SK-N-MC (cell line): Measurements from ENCODE around the gene A3GALT2.

ENCODE experiments used
- DNase-seq: peaks from one replicate; pipeline ENCODE4 v3.0.0-alpha.2; 2011; ENCODE audit warnings: low read depth, low spot score
- H3K27ac ChIP-seq: fragments of 200-600 bp; sonication (generic); 2 replicates; pipeline ENCODE4 v1.5.1; 2016; ENCODE audit warnings: mixed run types
- H3K36me3 ChIP-seq: fragments of 200-600 bp; sonication (generic); 2 replicates; pipeline ENCODE4 v1.6.1; 2017; ENCODE audit warnings: antibody characterized with exemption, low read length, mixed read lengths; ENCODE audit not compliant: insufficient read depth
- H3K4me3 ChIP-seq: fragments of 200-600 bp; sonication (generic); 2 replicates; pipeline ENCODE4 v1.5.1; 2016
- H3K9ac ChIP-seq: fragments of 200-600 bp; sonication (generic); 2 replicates; pipeline ENCODE4 v1.8.0; 2017; ENCODE audit warnings: mixed run types, mixed read lengths; ENCODE audit not compliant: insufficient read length
- H3K9me3 ChIP-seq: fragments of 200-600 bp; sonication (generic); 2 replicates; pipeline ENCODE4 v1.6.1; 2017; ENCODE audit warnings: low read depth, mild to moderate bottlenecking, antibody characterized with exemption, low read length, moderate library complexity, mixed read lengths
- EZH2 ChIP-seq: fragments of 200-600 bp; sonication (generic); IDR thresholded peaks from one replicate; pipeline ENCODE4 v1.6.1; 2017; ENCODE audit warnings: antibody characterized with exemption
- FOXP2 ChIP-seq: optimal IDR thresholded peaks from 2 replicates; pipeline ENCODE3; 2011; ENCODE audit warnings: mild to moderate bottlenecking, moderate library complexity; ENCODE audit not compliant: insufficient read depth; ENCODE audit errors: extremely low read length, control extremely low read depth
- POLR2AphosphoS5 ChIP-seq: IDR thresholded peaks from 2 replicates; pipeline ENCODE4 v1.6.1; 2012; ENCODE audit warnings: mild to moderate bottlenecking, low read depth, low read length, borderline replicate concordance

The A3GALT2 gene

GRCh38 chr1:33320619-33321165, at the start of gene A3GALT2:
Gene A3GALT2, minus strand, starts transcription at chr1:33321098. Its CDS starts 0 bp downstream, at chr1:33321098.
- H3K36me3 ChIP-seq = peaks cover 27% of the 10 kb centered on the region
- no peak for TF ChIP-seq EZH2
- no peak for TF ChIP-seq FOXP2
- TF ChIP-seq POLR2AphosphoS5 = no peak
- no peak within 1 kb of the TSS for H3K27ac ChIP-seq
- DNase-seq = no peak
- H3K9me3 ChIP-seq = no peaks in the 10 kb centered on the region
- no peak within 1 kb of the TSS for H3K4me3 ChIP-seq
- no peak within 1 kb of the TSS for H3K9ac ChIP-seq

- Histone ChIP-seq H3K36me3 (no peaks in the 10 kb centered on the region), H3K4me3 (no peak overlapping the region), H3K9me3 (no peaks in the 10 kb centered on the region), H3K9ac (no peak overlapping the region), H3K27ac (no peak overlapping the region)
- TF ChIP-seq FOXP2 = no peak
- no peak for TF ChIP-seq POLR2AphosphoS5
- TF ChIP-seq EZH2 = no peak
- DNase-seq = no peak
Measured at GRCh38 chr1:33370301-33370700, 49.4 kb upstream of the A3GALT2 start.

GRCh38 chr1:33369764-33370163, 48.9 kb upstream of the A3GALT2 start:
- no peak overlapping the region for H3K9ac ChIP-seq
- TF ChIP-seq FOXP2 = no peak
- TF ChIP-seq EZH2 = no peak
- TF ChIP-seq POLR2AphosphoS5 = no peak
- H3K9me3 ChIP-seq = no peaks in the 10 kb centered on the region
- H3K27ac ChIP-seq = no peak overlapping the region
- no peaks in the 10 kb centered on the region for H3K36me3 ChIP-seq
- no peak for DNase-seq
- no peak overlapping the region for H3K4me3 ChIP-seq

GRCh38 chr1:33369081-33369480, 48.2 kb upstream of the A3GALT2 start:
- no peak overlapping the region for H3K9ac ChIP-seq
- no peak for TF ChIP-seq POLR2AphosphoS5
- no peak for TF ChIP-seq FOXP2
- TF ChIP-seq EZH2 = no peak
- H3K36me3 ChIP-seq = no peaks in the 10 kb centered on the region
- H3K4me3 ChIP-seq = no peak overlapping the region
- no peaks in the 10 kb centered on the region for H3K9me3 ChIP-seq
- no peak overlapping the region for H3K27ac ChIP-seq
- DNase-seq = no peak

GRCh38 chr1:33368431-33368830, 47.5 kb upstream of the A3GALT2 start:
- H3K4me3 ChIP-seq = no peak overlapping the region
- no peaks in the 10 kb centered on the region for H3K9me3 ChIP-seq
- no peak overlapping the region for H3K9ac ChIP-seq
- no peak overlapping the region for H3K27ac ChIP-seq
- TF ChIP-seq POLR2AphosphoS5 (no peak), EZH2 (no peak), FOXP2 (no peak)
- no peaks in the 10 kb centered on the region for H3K36me3 ChIP-seq
- no peak for DNase-seq

GRCh38 chr1:33367485-33368405, 46.8 kb upstream of the A3GALT2 start:
- no peak overlapping the region for H3K4me3 ChIP-seq
- H3K36me3 ChIP-seq = no peaks in the 10 kb centered on the region
- no peak for DNase-seq
- TF ChIP-seq POLR2AphosphoS5 (no peak), FOXP2 (peak; percentile 36)
- H3K9ac ChIP-seq = no peak overlapping the region
- H3K9me3 ChIP-seq = no peaks in the 10 kb centered on the region
- no peak overlapping the region for H3K27ac ChIP-seq

GRCh38 chr1:33366762-33367484, 46.0 kb upstream of the A3GALT2 start:
- H3K36me3 ChIP-seq = no peaks in the 10 kb centered on the region
- H3K27ac ChIP-seq = no peak overlapping the region; the same call in 1 of the 2 replicates
- no peaks in the 10 kb centered on the region for H3K9me3 ChIP-seq
- no peak overlapping the region for H3K4me3 ChIP-seq
- TF ChIP-seq EZH2 (no peak), POLR2AphosphoS5 (no peak), FOXP2 (no peak)
- no peak for DNase-seq
- no peak overlapping the region for H3K9ac ChIP-seq

- TF ChIP-seq EZH2 (no peak), FOXP2 (no peak), POLR2AphosphoS5 (no peak)
- no peak overlapping the region for H3K4me3 ChIP-seq
- H3K36me3 ChIP-seq = no peaks in the 10 kb centered on the region
- H3K27ac ChIP-seq = peak overlapping the region; percentile 88
- H3K9ac ChIP-seq = peak overlapping the region; percentile 51
- no peak for DNase-seq
- no peaks in the 10 kb centered on the region for H3K9me3 ChIP-seq
Measured at GRCh38 chr1:33365560-33365997, 44.7 kb upstream of the A3GALT2 start.
